Measurements from ENCODE around the gene ZNF35. TPM values are rescaled to one million over a fixed set of nuclear protein-coding genes. Genes with fewer than 3 reads are reported as not detected.

Gene ZNF35
- total RNA-seq, 1 experiment from 2014 or later, result 7.9 TPM

GRCh38 chr3:44601749-44602148 lies 46.8 kb upstream of the ZNF35 start:
- RAD21 ChIA-PET (ENCODE audit: low non-redundant PET in 1 of 2, low total read pairs in 2 of 2, uncharacterized antibody in 2 of 2, unreplicated experiment in 2 of 2), result no interaction called here
- no peaks in the 10 kb centered on the region for H3K9me2 ChIP-seq (ENCODE audit: insufficient read depth)
- no peaks in the 10 kb centered on the region for H3K4me1 ChIP-seq (ENCODE audit: control insufficient read depth in 1 of 2, insufficient read depth in 2 of 2, low read length in 2 of 2)
- no peaks in the 10 kb centered on the region for H3K27me3 ChIP-seq (ENCODE audit: insufficient read depth, low read length)
- H4K20me1 ChIP-seq (ENCODE audit: insufficient read depth), result no peaks in the 10 kb centered on the region
- DNase-seq (ENCODE audit: low read depth, low spot score) (no peak), ATAC-seq (no peak)
- no TSS peak for BruUV-seq (replicated peaks)
- no peak overlapping the region for H3K4me3 ChIP-seq (replicated peaks in 1 of 2; ENCODE audit: low read depth in 1 of 2, low read length in 2 of 2)
- no peak overlapping the region for H3K27ac ChIP-seq (ENCODE audit: low read depth, low read length)
- H3K9me3 ChIP-seq (ENCODE audit: control insufficient read depth in 1 of 2, insufficient read depth in 1 of 2, low read depth in 1 of 2, low read length in 2 of 2), result no peaks in the 10 kb centered on the region
- TF ChIP-seq CEBPB (IDR thresholded peaks at IDR 0.05; ENCODE audit: low read depth) (no peak), JUND (IDR thresholded peaks at IDR 0.05) (no peak), POLR2AphosphoS5 (IDR thresholded peaks at IDR 0.05; ENCODE audit: low read depth, low read length) (no peak), ZBTB33 (IDR thresholded peaks at IDR 0.05; ENCODE audit: extremely low read depth, insufficient replicate concordance, low read length) (no peak), CBX3 (IDR thresholded peaks at IDR 0.05; ENCODE audit: low read depth) (no peak), EZH2 (IDR thresholded peaks at IDR 0.05) (no peak), FOSL1 (IDR thresholded peaks at IDR 0.05; ENCODE audit: low read depth) (no peak), ZFX (IDR thresholded peaks at IDR 0.05) (no peak), ELF1 (IDR thresholded peaks at IDR 0.05; ENCODE audit: borderline replicate concordance, low read depth) (no peak), POLR2A (IDR thresholded peaks at IDR 0.05; ENCODE audit: borderline replicate concordance, extremely low read depth, insufficient read depth, insufficient read length) (no peak), CTCF (IDR thresholded peaks at IDR 0.05 in 2 of 3, conservative IDR thresholded peaks at IDR 0.05 in 1 of 3; ENCODE audit: borderline replicate concordance in 1 of 3, insufficient read depth in 1 of 3, low read depth in 2 of 3, low read length in 2 of 3) (no peak), MAX (IDR thresholded peaks at IDR 0.05) (no peak), ZNF274 (IDR thresholded peaks at IDR 0.05; ENCODE audit: low read depth, low read length) (no peak), ATF3 (IDR thresholded peaks at IDR 0.05) (no peak), EZH2phosphoT487 (IDR thresholded peaks at IDR 0.05; ENCODE audit: borderline replicate concordance) (no peak), RAD21 (IDR thresholded peaks at IDR 0.05; ENCODE audit: low read depth) (no peak), SRF (IDR thresholded peaks at IDR 0.05; ENCODE audit: low read depth) (no peak)
- CTCF ChIA-PET, result no interaction called here
- no peak overlapping the region for H2AFZ ChIP-seq (ENCODE audit: low read depth, low read length, poor library complexity, severe bottlenecking)
- H3K36me3 ChIP-seq (ENCODE audit: control insufficient read depth in 1 of 2, insufficient read depth in 2 of 2, low read length in 2 of 2), result no peaks in the 10 kb centered on the region
- intact Hi-C loops (cut with micrococcal nuclease), result no loop called here
- H3K79me2 ChIP-seq (ENCODE audit: insufficient read depth, low read length), result no peaks in the 10 kb centered on the region
- POLR2A ChIA-PET, result no interaction called here
- H3K9ac ChIP-seq (ENCODE audit: low read length), result no peak overlapping the region
- H3K4me2 ChIP-seq (ENCODE audit: low read length), result no peak overlapping the region
